Fibroblast of lung (primary cell): ENCODE measurements around the gene CDC42EP2.

ENCODE experiments used
- CTCF ChIP-seq, 2 donors: IDR thresholded peaks in 1 of 2; conservative IDR thresholded peaks in 1 of 2; 1 replicate in 1 of 2; 2 replicates in 1 of 2; pipeline ENCODE4 v1.5.1; 2011 to 2012; ENCODE audit warnings: low read length in 2 of 2, control low read depth in 1 of 2, inconsistent platforms in 1 of 2, low read depth in 1 of 2, mild to moderate bottlenecking in 1 of 2
- EZH2 ChIP-seq: IDR thresholded peaks from 2 replicates; pipeline ENCODE4 v1.5.1; 2012; ENCODE audit warnings: low read length, control low read depth, mild to moderate bottlenecking; ENCODE audit errors: missing control alignments

- TF ChIP-seq CTCF (conservative IDR thresholded peaks at IDR 0.05 in 1 of 2, IDR thresholded peaks at IDR 0.05 in 1 of 2; ENCODE audit: low read depth in 1 of 2, low read length in 2 of 2): no peak
- no peak for TF ChIP-seq EZH2
Measured at GRCh38 chr11:65292890-65293289, 21.8 kb upstream of the CDC42EP2 start.
